Esophagus muscularis mucosa (tissue), 4 donors: ENCODE measurements around the gene HMGB2. TPM values are rescaled to one million over a fixed set of nuclear protein-coding genes. Genes with fewer than 3 reads are reported as not detected.

Experiments used
- DNase-seq: peaks from one replicate; pipeline ENCODE4 v3.0.0-alpha.2; 2017; ENCODE audit errors: extremely low spot score
- H3K27ac ChIP-seq, 4 donors: fragments of 200-600 bp; sonication (generic); replicated peaks in 1 of 4; 1 replicate in 3 of 4; 2 replicates in 1 of 4; pipeline ENCODE4 v1.5.1; 2016 to 2019; ENCODE audit warnings: mild to moderate bottlenecking in 1 of 4
- H3K27me3 ChIP-seq, 4 donors: fragments of 200-600 bp; sonication (generic); one replicate each; pipeline versions ENCODE4 v1.5.1 to v1.6.0; 2016 to 2019
- H3K36me3 ChIP-seq, 4 donors: fragments of 200-600 bp; sonication (generic); one replicate each; pipeline ENCODE4 v1.5.1; 2016 to 2019
- H3K4me1 ChIP-seq, 4 donors: fragments of 200-600 bp; sonication (generic); one replicate each; pipeline ENCODE4 v1.5.1; 2016 to 2019
- H3K4me3 ChIP-seq, 4 donors: fragments of 200-600 bp; sonication (generic); 1 replicate in 2 of 4; 2 replicates in 2 of 4; pipeline ENCODE4 v1.5.1; 2016 to 2019; ENCODE audit warnings: mild to moderate bottlenecking in 4 of 4, moderate library complexity in 1 of 4
- H3K9me3 ChIP-seq, 4 donors: fragments of 200-600 bp; sonication (generic); 1 replicate in 3 of 4; 2 replicates in 1 of 4; pipeline ENCODE4 v1.5.1; 2016 to 2019
- CTCF ChIP-seq, 3 experiments: fragments of 200-600 bp in 2 of 3; fragments of 450-650 bp in 1 of 3; sonication (generic) in 2 of 3; IDR thresholded peaks; one replicate each; pipeline ENCODE4 v1.5.1; 2017 to 2019; ENCODE audit warnings: antibody characterized with exemption in 3 of 3, mild to moderate bottlenecking in 2 of 3, moderate library complexity in 1 of 3
- EP300 ChIP-seq: sonication (generic); formaldehyde crosslinking; IDR thresholded peaks from one replicate; pipeline ENCODE4 v1.6.1; 2017; ENCODE audit warnings: antibody characterized with exemption
- POLR2A ChIP-seq: fragments of 450-650 bp; IDR thresholded peaks from one replicate; pipeline ENCODE4 v1.6.1; 2017; ENCODE audit warnings: antibody characterized with exemption, moderate library complexity, mild to moderate bottlenecking, low read depth
- POLR2AphosphoS5 ChIP-seq, 2 donors: sonication (generic); formaldehyde crosslinking; IDR thresholded peaks; one replicate each; pipeline ENCODE4 v1.6.1; 2017; ENCODE audit warnings: antibody characterized with exemption in 2 of 2
- WGBS: methylation state at CpG from one replicate; pipeline ENCODE4 v1.1.5; 2018; 5-methylcytosine and 5-hydroxymethylcytosine counted together
- intact Hi-C: fragments of 100-400 bp; cut with DNase I; formaldehyde crosslinking; loops from one replicate; pipeline ENCODE4 v1.15.1; 2023
- total RNA-seq, 4 donors: library from RNA; depleted of rRNA; stranded (reverse); fragments of >200 nt; gene quantifications; one replicate each; pipeline versions ENCODE4 v1.1.0 to v1.2.1, GENCODE V29; 2016

HMGB2 gene
- total RNA-seq, 4 donors from 2014 or later: 35.7 to 69.7 (median 46.2) TPM

- DNase-seq: no peak
- Histone ChIP-seq H3K27ac (no peak overlapping the region), H3K4me1 (no peaks in the 10 kb centered on the region), H3K27me3 (no peaks in the 10 kb centered on the region), H3K9me3 (no peaks in the 10 kb centered on the region), H3K36me3 (no peaks in the 10 kb centered on the region), H3K4me3 (no peak overlapping the region)
- 88% methylated on average over 3 of the region's 3 CpGs for WGBS
- intact Hi-C loops: no loop called here
- no peak for TF ChIP-seq EP300
- TF ChIP-seq POLR2AphosphoS5 (IDR thresholded peaks at IDR 0.05): no peak
- TF ChIP-seq CTCF (IDR thresholded peaks at IDR 0.05): no peak
- no peak for TF ChIP-seq POLR2A
These were observed 9.8 kb upstream of the HMGB2 start for GRCh38 chr4:173343832-173344397.

GRCh38 chr4:173337463-173337862 lies 3.3 kb upstream of the HMGB2 start:
- no peaks in the 10 kb centered on the region for H3K27me3 ChIP-seq
- H3K27ac ChIP-seq: no peak overlapping the region
- TF ChIP-seq POLR2AphosphoS5 (IDR thresholded peaks at IDR 0.05) (no peak), EP300 (no peak), CTCF (IDR thresholded peaks at IDR 0.05) (no peak), POLR2A (no peak)
- no peaks in the 10 kb centered on the region for H3K9me3 ChIP-seq
- 96% methylated on average over 2 of the region's 2 CpGs for WGBS
- no peak for DNase-seq
- H3K4me3 ChIP-seq: no peak overlapping the region
- peaks cover 5 to 16% (median 15%) of the 10 kb centered on the region in 4 donors for H3K4me1 ChIP-seq
- intact Hi-C loops: no loop called here
- peaks cover 0 to 4% (median 0%) of the 10 kb centered on the region in 4 donors for H3K36me3 ChIP-seq

GRCh38 chr4:173334891-173335752 lies 964 bp upstream of the HMGB2 start:
- TF ChIP-seq POLR2AphosphoS5 (IDR thresholded peaks at IDR 0.05): peak; percentile 6 to 59
- no peak for TF ChIP-seq POLR2A
- Histone ChIP-seq H3K27me3 (no peaks in the 10 kb centered on the region), H3K4me1 (peaks cover 14 to 36% (median 36%) of the 10 kb centered on the region in 4 donors), H3K27ac (peak overlapping the region; percentile 77 to 100 (median 98)), H3K4me3 (peak overlapping the region; percentile 86 to 95 (median 94)), H3K9me3 (no peaks in the 10 kb centered on the region), H3K36me3 (peaks cover 0 to 27% (median 12%) of the 10 kb centered on the region in 4 donors)
- intact Hi-C loops: loop anchor here (2.0 to 5.0 kb wide), 2 partner anchors 34 to 82 kb away; no protein-coding TSS in a partner anchor
- no peak for DNase-seq
- 7% methylated on average over 22 of the region's 52 CpGs for WGBS

- H3K9me3 ChIP-seq: no peaks in the 10 kb centered on the region
- no peak for DNase-seq
- no peak for TF ChIP-seq POLR2AphosphoS5 (IDR thresholded peaks at IDR 0.05)
- TF ChIP-seq POLR2A: no peak
- no peak for TF ChIP-seq EP300
- TF ChIP-seq CTCF (IDR thresholded peaks at IDR 0.05): no peak
- peaks cover 14 to 36% (median 36%) of the 10 kb centered on the region in 4 donors for H3K4me1 ChIP-seq
- intact Hi-C loops: loop anchor here (2.0 to 5.0 kb wide), 2 partner anchors 35 to 84 kb away; no protein-coding TSS in a partner anchor
- H3K27me3 ChIP-seq: no peaks in the 10 kb centered on the region
- H3K27ac ChIP-seq: peak overlapping the region; percentile 98 to 100 (median 99)
- WGBS: no CpG with 5 or more reads among the region's 53 CpGs
- H3K36me3 ChIP-seq: peaks cover 2 to 40% (median 21%) of the 10 kb centered on the region in 4 donors
- peak overlapping the region; percentile 86 to 95 (median 94) for H3K4me3 ChIP-seq
These were observed 487 bp downstream of the HMGB2 start for GRCh38 chr4:173333658-173334084.
